GM12864 (cell line): Measurements from ENCODE around the gene THBS1.

Experiments used
- DNase-seq: peaks from one replicate; pipeline ENCODE4 v3.0.0-alpha.2; 2011; ENCODE audit warnings: low read depth
- H3K4me3 ChIP-seq: 2 replicates; pipeline ENCODE4 v1.5.1; 2011; ENCODE audit warnings: mild to moderate bottlenecking, low read depth, low read length, control low read depth
- TF ChIP-seq, protein P1 (sequence below): IDR thresholded peaks from 2 replicates; pipeline ENCODE4 v1.5.1; 2011; ENCODE audit warnings: low read depth, mild to moderate bottlenecking, moderate library complexity, low read length, control low read depth, inconsistent platforms; ENCODE audit errors: missing control alignments

Gene THBS1

GRCh38 chr15:39589193-39589814 lies 8.4 kb downstream of the THBS1 start:
- no peak for DNase-seq
- H3K4me3 ChIP-seq: no peak overlapping the region
- TF ChIP-seq, protein P1, sequence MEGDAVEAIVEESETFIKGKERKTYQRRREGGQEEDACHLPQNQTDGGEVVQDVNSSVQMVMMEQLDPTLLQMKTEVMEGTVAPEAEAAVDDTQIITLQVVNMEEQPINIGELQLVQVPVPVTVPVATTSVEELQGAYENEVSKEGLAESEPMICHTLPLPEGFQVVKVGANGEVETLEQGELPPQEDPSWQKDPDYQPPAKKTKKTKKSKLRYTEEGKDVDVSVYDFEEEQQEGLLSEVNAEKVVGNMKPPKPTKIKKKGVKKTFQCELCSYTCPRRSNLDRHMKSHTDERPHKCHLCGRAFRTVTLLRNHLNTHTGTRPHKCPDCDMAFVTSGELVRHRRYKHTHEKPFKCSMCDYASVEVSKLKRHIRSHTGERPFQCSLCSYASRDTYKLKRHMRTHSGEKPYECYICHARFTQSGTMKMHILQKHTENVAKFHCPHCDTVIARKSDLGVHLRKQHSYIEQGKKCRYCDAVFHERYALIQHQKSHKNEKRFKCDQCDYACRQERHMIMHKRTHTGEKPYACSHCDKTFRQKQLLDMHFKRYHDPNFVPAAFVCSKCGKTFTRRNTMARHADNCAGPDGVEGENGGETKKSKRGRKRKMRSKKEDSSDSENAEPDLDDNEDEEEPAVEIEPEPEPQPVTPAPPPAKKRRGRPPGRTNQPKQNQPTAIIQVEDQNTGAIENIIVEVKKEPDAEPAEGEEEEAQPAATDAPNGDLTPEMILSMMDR: no peak

- no peak overlapping the region for H3K4me3 ChIP-seq
- TF ChIP-seq, protein P1: no peak
- no peak for DNase-seq
Observed at GRCh38 chr15:39589815-39590644, 9.2 kb downstream of the THBS1 start.

GRCh38 chr15:39591141-39591895 lies 10.4 kb downstream of the THBS1 start:
- TF ChIP-seq, protein P1: no peak
- no peak for DNase-seq
- H3K4me3 ChIP-seq: no peak overlapping the region

GRCh38 chr15:39591896-39592315 lies 11.0 kb downstream of the THBS1 start:
- no peak for DNase-seq
- no peak overlapping the region for H3K4me3 ChIP-seq
- TF ChIP-seq, protein P1: no peak

DNA sequence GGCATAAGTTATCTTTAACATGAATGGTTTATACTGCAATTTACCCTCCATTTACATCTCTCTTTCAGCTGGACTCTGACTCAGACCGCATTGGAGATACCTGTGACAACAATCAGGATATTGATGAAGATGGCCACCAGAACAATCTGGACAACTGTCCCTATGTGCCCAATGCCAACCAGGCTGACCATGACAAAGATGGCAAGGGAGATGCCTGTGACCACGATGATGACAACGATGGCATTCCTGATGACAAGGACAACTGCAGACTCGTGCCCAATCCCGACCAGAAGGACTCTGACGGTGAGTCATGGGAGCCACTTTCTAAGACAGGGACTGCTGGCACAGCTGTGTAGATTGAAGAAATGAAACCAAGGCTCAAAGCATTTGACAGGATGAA lies 11.6 kb downstream of the THBS1 start:
- H3K4me3 ChIP-seq: no peak overlapping the region
- TF ChIP-seq, protein P1: no peak
- no peak for DNase-seq

DNA sequence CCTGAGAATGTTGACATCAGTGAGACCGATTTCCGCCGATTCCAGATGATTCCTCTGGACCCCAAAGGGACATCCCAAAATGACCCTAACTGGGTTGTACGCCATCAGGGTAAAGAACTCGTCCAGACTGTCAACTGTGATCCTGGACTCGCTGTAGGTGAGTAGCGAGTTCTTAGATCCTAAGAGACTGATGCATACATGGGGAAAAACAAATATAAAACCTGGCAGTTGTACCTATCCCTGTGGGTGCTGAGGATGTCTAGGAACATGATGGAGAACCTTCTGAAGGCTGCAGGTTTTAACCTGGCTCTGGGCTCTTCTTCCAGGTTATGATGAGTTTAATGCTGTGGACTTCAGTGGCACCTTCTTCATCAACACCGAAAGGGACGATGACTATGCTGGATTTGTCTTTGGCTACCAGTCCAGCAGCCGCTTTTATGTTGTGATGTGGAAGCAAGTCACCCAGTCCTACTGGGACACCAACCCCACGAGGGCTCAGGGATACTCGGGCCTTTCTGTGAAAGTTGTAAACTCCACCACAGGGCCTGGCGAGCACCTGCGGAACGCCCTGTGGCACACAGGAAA lies 12.3 kb downstream of the THBS1 start:
- H3K4me3 ChIP-seq: no peak overlapping the region
- DNase-seq: no peak
- TF ChIP-seq, protein P1: no peak
